Cortex of kidney (tissue), 1 donor: ENCODE measurements around the gene ARHGAP26.

Experiments used
- DNase-seq: peaks from one replicate; lab custom pipeline; 2025; lab: John Stamatoyannopoulos, UW

The ARHGAP26 gene

DNA sequence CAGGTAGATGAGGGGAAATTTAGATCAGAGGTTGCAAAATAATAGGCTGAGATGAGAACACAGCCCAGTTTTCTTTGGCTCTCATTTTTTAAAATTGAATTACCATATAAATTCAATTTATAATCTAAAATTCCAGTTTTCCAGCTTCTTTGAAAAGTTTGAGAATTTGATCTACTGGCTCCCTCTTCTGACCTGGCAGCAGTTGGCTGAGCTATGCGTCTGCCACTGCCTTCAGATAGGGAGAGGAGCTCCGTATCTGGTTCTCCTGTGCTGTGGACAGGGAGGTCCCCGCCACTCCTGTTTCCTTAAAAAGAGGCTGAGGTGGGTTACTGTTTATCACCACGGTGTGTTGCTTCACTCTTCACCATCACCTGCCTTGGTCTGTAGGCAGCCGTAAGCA lies 103.7 kb downstream of the ARHGAP26 start:
- DNase-seq: no peak

DNA sequence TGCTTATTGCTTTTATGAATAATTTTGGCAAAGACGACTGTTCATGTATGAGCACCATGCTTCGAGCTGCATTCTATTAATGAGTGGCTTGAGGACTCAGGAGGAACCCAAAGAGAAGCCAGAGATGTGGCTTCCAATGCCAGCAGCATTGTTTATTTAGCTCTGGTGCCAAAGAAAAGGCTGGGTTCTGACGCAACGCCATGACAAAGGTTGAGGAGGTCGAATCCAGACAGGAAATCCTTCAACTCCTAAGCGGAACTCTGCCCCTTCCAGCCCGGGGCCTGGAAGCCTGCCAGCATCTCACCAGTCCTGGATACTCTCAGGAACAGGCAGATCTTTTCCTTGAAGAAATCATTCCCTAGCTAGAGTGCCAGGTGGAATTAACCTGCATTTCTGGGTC lies 104.4 kb downstream of the ARHGAP26 start:
- DNase-seq: no peak

DNA sequence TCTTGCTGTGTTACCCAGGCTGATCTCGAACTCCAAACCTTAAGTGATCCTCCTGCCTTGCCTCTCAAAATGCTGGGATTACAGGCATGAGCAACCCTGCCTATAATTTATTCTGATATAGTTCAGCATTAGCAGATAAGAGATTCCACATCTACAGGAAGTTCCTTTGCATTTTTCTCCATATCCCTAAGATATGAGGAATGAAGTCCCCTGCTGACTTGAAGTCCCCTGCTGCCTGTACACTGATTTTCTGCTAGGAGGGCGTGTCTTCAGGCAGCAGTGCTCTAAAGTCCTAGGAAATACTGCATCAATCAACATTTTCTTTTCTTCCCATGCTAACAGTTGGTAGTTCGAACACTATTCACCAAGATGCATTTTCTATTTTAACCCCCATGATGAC lies 105.8 kb downstream of the ARHGAP26 start:
- no peak for DNase-seq

DNA sequence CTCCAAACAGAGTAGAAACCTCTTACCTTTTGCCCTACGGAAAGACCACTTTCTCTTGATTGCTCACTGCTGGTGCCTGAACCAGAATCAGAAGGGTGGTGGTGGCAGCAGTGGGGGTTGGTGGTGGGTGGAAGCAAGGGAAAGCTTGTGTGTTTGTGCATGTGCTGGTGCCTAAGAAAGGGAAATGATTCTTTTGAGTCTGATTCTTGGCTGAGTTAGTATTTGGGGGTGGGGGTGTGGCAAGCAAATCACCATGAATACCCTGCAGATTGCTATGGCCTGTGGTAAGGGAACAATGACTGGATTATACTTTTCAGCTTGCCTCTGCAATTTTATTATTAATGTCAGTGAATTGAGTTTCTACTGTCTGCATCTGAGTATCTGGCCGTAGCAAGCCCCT lies 106.6 kb downstream of the ARHGAP26 start:
- DNase-seq: no peak

DNA sequence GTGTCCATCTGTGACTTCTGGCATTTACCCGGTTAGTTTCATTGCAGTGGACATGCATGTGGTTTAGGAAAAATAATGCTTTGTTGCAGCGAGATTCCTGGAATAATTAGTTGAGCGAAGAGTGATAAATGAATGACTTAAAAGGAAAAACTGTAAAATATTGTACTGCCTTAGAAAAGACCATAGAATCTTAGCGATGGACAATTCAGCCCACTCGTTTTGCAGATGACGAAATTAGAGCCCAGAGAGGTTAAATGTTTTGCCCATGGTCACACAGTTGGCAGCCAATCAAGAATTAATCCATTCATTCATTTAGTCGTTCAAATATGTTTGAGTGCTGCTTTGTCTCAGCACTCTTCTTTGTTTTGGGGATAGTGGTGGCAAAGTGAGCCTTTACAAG lies 107.9 kb downstream of the ARHGAP26 start:
- no peak for DNase-seq

DNA sequence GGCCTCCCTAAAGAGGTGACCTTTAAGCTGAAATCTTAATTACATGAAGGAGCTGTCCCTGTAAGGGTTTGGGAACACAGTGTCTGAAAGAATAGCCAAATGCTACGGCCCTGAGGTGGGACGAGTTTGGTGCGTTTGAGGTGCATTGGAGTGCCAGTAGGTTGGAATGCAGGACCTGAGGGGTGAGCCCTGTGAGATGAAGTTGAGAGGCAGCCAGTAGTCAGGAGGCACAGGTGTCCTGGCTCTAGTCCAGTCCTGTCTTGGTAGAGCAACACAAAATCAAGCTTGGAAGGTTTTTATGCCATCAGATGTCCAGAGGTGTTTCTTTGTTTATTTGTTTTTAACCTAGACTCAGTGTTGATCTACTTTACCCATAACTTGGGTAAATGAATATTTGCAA lies 108.5 kb downstream of the ARHGAP26 start:
- DNase-seq: no peak

DNA sequence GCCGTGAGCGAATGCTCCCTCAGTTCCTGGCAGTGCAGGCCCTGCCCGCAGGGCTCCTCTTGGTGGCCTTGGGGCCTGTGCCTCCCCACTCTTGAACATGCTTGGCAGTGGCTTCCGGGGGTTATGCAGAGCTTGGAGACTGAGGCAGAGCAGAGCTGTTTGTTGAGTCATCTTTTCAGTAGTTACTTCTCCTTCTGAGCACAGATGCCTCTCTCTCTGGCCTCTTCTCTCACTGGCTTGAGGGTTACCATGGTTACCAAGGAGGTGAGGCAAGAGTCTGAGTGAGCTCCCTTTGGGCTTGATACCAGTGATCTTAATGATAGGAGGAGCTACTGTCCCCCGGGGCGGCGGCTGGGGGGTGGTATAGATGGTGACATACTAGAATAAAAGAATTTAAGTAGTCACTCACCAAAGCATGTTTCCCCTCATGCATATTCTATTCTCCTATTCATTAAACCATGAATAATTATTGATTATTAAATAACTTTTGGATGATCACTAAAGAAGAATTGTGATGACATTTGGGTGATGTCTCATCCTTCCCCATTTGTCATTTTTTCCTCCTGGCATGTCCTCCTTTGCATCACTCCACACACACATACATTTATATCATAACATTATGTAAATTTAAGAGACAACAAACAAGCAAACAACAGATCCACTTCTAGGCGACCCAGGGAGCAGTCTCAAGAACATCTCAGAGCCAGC lies 111.1 kb downstream of the ARHGAP26 start:
- no peak for DNase-seq

DNA sequence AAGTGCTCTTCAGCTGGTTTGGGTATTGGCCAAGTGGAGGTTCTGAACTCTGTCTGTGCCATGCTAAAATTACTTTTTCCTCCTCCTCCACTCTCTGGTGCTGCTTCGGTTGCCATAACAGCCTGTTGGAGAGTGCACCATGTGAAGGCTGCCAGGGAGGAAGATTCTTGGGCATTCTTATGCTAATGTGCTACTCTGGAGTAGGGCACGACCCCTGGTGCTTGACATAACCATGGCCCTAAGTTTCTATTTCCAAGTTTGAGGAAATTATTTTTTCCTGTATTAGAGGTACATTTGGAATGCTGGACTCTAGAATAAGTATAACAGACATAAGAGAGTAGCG lies 111.6 kb downstream of the ARHGAP26 start:
- no peak for DNase-seq

DNA sequence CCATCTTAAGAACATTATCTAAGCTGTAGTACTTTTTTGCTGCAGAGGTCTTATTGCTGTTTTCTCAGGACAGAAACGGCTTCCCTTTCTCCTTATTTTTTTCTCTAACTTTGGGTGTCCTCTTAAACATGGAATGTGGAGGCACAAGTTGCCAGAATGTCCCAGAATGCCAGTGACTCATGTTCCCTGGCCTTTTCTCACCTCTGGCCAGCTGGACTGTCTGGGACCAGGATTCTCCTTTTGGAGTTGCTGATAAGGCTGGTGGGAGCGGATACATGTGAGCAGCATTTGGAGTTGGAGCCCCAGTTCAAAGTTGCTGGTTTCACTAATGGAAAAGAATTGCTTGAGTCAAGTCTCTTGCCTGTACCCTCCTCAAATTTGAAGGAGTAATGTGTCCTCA lies 112.8 kb downstream of the ARHGAP26 start:
- no peak for DNase-seq

DNA sequence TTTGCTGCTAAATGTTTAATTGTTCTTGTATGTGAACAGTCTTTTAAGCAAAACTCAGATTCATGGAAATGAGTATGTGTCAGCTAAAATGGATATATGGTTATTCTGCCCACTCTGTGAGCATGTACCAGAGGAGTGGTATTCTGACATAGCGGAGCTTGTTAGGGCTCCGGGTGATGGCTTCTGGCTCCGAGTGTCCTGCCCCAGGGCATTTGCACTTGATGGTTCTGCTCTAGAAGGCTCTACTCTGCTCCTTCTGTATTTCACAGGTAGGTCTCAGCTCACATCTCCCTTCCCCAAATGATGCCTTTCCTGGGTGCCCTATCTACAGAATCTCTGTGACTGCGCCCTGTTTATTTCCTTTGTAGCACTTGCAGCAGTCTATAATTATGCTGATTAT lies 113.3 kb downstream of the ARHGAP26 start:
- DNase-seq: no peak

DNA sequence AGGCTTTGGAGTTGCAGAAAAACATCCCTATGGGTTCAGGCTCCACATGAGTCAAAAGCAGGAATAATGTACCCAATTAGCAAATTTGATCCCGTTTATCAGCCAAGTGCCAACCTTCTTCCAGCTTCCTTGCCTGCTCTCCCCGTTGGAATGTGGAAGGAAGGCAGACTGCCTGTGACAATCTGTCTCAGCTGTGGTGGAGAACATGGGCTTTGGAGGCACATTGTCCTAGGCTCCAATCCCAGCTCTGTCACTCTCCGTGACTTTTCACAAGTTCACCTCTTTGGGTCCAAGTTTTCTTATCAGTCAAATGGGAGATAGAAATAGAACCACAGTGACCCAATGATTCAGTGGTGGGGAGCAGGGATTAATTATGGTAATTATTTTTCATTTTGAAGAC lies 113.9 kb downstream of the ARHGAP26 start:
- DNase-seq: no peak

DNA sequence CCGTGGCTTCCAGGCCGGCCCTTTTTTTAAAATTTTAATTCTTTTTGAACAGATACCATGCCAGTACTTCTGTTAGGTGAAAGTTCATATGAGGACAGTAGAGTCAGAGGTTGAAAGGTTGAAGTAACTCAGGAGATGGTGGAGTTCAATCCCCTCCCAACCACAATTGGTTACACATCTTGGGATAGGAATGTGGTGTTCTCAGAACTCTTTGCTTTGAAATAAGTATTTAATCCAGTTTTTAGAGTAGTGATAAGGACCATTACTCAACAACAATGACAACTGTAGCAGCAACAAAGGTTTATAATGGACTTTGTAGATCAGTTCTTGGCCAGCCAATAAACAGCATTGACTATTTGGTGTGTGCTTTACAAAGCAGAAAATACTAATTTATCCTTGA lies 116.0 kb downstream of the ARHGAP26 start:
- no peak for DNase-seq

DNA sequence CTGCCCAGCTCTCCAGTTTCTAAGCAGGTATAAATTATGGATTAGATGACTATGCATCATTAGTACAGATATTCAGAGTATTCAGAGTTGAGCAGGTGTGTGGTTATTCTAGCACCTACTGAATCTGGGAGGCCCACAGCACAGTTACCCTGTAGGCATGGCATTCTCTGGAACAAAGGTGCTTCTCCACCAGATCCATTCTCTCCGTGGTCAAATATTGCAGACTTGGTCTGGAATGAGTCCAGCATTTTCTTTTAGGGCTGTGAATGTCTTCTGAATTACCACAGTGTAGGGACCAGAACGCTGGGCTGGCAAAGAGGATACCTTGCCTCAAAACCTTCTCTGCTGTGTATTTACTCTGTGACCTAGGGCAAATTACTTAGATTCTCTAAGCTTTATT lies 116.8 kb downstream of the ARHGAP26 start:
- no peak for DNase-seq

DNA sequence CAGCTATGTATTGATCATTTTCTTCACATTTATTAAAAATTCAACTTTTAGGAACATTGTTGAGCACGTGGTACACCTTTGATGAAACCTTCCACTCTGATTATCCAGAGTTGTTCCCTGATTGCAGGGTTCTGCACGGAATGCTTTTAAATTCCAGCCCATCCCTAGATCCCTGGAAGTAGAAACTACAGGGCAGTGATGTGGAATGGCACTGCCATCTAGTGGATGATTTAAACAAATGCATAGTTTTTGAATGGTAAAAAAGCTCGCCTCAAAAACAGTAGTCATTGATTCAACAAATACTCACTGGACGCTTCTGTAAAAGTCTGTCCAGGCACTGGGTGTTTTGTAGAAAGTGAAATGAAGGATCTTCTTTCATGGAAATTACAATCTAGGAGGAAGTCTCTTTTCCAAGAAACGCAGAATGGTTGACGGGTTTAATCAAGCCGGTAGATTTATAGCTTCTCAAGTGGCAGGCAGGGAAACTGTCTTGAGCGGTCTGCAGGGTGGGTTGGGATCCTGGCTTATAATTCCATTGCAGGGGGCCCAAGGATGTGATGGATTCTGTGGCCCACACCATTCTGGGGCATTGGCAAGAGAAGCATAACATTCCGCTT lies 118.4 kb downstream of the ARHGAP26 start:
- no peak for DNase-seq

DNA sequence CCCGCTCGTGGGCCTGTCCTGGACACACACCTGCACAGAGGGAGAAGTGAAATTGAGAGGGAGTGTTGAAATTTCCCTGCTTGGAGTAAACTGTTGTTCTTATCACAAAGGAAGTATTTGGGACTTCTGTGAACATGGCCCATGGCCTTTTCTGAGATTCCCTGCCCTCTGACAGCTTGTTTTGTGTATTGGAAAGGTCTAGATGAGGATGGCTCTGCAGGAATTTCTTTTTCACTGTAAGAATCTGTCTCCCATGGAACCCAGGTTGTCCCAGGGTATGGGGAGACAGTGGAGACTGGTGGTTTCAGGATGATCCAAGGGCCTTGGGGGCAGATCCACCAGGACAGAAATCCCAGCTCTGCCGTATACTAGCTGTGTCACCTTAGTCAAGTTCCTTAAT lies 121.8 kb downstream of the ARHGAP26 start:
- DNase-seq: no peak

DNA sequence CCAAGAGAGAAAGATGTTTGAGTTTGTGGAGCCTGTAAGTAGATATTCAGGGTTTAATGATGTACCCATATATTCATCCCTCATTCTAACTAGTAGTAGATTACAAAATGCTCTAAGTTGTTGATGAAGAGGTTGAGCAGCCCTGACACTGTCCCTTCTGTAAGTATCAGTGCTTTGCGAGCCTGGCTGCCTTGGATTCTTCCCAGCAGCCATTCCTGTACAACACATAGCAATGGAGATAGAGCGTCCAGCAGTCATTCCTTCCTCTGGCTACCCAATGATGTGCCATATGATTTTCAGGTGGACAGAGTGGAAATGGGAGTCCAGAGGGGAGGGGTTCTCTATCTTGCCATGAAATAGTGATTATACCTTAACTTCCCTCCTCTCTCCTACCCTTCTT lies 124.1 kb downstream of the ARHGAP26 start:
- no peak for DNase-seq

DNA sequence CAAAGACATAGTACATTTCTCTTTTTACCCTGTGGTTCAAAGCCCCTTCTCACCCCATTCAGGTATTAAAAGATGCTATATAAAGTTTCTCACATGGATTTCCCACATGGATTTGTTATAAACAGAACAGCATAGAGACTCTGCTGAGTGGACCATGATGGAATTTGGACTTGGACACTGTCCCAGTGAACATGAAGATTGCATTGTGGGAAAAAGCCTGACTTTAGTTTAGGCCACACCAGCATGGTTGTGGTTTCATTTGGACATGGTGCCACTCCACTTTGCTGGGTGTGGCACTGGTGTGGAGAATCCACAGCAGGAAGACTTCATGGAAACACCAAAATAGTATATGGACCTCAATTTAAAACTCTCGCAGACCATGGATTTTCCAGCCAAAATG lies 124.6 kb downstream of the ARHGAP26 start:
- no peak for DNase-seq

DNA sequence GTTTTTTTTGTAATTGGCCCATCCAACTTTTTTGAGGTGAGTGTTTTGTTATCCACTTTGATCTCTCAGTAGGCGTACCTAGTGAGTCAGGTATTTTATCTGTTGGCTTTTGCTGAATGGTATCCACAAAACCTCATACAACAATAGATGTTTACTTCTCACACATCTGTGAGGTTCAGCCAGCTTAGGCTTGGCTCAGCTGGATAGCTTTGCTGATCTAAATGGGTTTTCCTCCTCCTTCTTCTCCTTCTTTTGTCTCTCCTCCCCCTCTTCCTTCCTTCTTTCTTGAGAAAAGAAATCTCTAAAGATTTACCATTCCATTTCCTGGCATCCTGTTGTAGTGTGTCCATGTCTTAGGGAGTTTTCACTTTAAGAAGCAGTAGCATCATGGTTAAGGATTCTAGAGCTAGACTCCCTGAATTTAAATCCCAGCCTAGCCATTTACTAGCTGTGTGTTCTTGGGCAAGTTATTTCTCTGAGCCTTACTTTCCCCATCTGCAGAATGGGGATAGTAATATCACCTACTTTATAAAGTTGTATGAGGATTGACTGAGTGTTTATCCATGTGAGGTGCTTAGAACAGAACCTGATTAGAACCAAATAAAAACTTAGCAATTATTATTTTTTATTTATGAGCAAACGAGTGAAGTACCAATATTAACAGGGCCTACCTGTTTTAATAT lies 126.3 kb downstream of the ARHGAP26 start:
- DNase-seq: no peak

DNA sequence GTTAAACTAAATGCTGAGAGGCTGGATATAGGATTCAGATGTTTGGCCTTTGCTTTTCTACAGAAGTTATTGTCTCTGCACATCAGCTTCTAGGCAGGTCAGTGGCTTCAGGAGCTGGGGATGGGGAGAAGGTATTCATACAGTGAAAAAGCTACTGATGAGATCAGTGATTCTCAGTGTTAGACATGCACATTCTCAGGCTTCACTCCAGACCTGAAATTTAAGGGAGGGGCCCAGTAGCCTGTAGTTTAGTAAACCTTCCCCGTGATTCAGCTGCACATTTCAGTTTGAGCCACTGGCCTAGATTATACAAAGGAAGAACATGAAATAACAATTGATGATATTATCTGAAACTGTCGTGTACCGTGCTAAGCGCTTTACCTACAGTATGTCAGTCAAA lies 127.2 kb downstream of the ARHGAP26 start:
- no peak for DNase-seq

DNA sequence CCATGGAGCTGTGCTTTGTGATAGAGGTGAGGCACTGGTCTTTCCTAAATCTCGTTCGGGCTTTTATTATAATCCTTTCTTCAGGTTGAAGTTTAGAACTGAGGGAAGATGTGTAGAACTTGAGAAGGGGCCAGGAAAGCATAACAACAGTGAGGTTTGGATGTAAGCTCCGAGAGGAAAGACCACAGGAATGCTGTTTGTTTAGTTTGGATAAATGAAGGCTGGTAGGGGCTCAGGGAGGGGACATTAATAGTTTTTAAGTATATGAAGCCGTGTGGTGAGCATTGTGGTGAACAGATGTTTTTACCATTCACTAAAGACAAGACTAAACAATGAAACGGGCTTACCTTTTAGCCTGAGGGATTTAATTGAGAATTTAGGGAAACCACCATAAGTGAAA lies 130.8 kb downstream of the ARHGAP26 start:
- DNase-seq: no peak

DNA sequence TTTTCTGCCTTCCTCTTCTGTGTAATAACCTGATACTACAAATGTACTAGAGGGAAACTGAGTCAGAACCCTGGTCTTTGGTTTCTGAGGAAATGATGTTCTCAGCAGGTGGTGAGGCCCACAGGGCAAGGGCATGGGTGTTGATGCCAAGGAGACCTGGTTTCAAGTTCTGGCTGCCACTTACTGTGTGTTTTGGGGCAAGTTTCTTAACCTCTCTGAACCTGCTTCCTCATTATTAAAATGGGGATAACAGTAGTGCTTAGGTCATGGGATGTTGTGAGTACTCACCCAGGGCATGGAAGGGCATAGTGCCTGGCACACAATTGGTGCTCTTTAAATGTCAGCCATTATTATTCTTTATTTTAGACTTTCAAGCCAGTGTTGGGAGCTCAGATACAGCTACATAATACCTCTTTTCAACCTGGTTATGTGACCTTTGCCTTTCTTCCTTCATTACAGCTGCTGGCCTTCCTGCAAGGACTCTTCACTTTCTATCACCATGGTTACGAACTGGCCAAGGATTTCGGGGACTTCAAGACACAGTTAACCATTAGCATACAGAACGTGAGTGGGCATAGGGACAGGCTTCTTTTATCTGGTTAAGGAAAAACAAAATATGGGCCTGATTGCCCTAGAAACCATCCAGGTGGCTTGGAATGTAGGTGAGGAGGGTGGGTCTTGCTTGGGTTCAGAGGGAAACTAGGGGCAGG lies 131.5 kb downstream of the ARHGAP26 start:
- DNase-seq: no peak

DNA sequence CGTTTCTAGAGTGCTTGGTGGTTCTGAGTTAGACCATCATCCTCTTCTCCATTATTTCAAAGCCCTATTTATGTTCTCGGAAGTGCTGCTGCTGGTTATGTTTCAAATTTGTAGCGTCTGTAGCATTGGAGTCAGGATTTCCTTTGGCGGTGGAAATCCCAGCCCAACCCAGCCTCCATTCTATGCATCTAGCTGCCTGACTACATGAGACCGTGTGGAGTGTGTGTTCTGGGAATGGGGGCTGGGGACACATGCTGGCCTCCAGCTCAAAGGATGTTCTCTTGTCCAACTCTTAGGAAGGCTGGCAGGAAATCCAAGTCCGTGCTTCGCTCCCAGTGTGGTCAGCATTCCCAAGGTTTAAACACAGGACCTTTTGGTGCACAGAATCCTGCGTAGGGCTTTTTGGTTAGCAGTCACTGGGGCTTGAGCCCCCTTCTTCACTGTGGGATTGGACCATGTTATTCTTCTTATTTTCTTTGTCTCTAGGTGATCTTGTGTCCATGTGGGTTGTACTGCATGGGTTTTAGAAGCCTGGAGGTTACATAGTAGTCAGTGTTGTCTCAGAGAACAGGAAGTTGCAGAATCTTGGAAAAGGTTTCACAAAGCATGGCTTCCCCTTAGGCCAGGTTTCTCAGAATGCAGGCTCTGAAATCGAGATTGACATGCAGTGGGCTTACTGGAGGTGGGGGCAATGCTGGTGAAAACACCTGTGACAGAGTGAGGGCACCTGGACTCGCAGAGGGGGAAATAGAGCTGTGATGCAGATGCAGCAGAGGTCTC lies 132.2 kb downstream of the ARHGAP26 start:
- DNase-seq: no peak
